Liver (tissue), 9 donors: ENCODE measurements around the gene KIAA0930. TPM values are rescaled to one million over a fixed set of nuclear protein-coding genes. Genes with fewer than 3 reads are reported as not detected.

ENCODE experiments used
- DNase-seq: peaks from one replicate; pipeline ENCODE4 v3.0.0-alpha.2; 2017; ENCODE audit warnings: low spot score
- H3K27ac ChIP-seq, 2 donors: one replicate each; pipeline ENCODE4 v1.7.0; 2013; ENCODE audit warnings: inconsistent platforms in 2 of 2, low read length in 2 of 2, control low read depth in 1 of 2, low read depth in 1 of 2, mild to moderate bottlenecking in 1 of 2
- H3K27me3 ChIP-seq, 4 donors: one replicate each; pipeline versions ENCODE4 v1.6.1 to v1.7.0; 2013; ENCODE audit warnings: low read length in 3 of 4, inconsistent platforms in 1 of 4, mild to moderate bottlenecking in 1 of 4, moderate library complexity in 1 of 4; ENCODE audit not compliant: control insufficient read depth in 4 of 4, insufficient read depth in 4 of 4
- H3K36me3 ChIP-seq, 4 donors: one replicate each; pipeline versions ENCODE4 v1.6.1 to v1.7.0; 2013; ENCODE audit warnings: low read length in 3 of 4, mild to moderate bottlenecking in 3 of 4, low read depth in 1 of 4, moderate library complexity in 1 of 4; ENCODE audit not compliant: control insufficient read depth in 4 of 4, insufficient read depth in 3 of 4
- H3K4me1 ChIP-seq, 4 donors: one replicate each; pipeline versions ENCODE4 v1.6.1 to v1.7.0; 2013; ENCODE audit warnings: low read length in 3 of 4, mild to moderate bottlenecking in 3 of 4, moderate library complexity in 1 of 4; ENCODE audit not compliant: control insufficient read depth in 4 of 4, insufficient read depth in 4 of 4
- H3K4me3 ChIP-seq, 3 donors: one replicate each; pipeline versions ENCODE4 v1.6.1 to v1.7.0; 2013; ENCODE audit warnings: low read length in 3 of 3, control low read depth in 1 of 3, low read depth in 1 of 3, mild to moderate bottlenecking in 1 of 3
- H3K9ac ChIP-seq, 2 donors: one replicate each; pipeline ENCODE4 v1.7.0; 2013; ENCODE audit warnings: low read length in 2 of 2, mild to moderate bottlenecking in 2 of 2, moderate library complexity in 2 of 2, control low read depth in 1 of 2, low read depth in 1 of 2
- H3K9me3 ChIP-seq, 4 donors: one replicate each; pipeline versions ENCODE4 v1.6.1 to v1.7.0; 2013; ENCODE audit warnings: low read length in 3 of 4; ENCODE audit not compliant: control insufficient read depth in 4 of 4
- HNF4A ChIP-seq, 2 donors: conservative IDR thresholded peaks; 2 replicates each; pipeline ENCODE4 v1.6.1; 2016; ENCODE audit warnings: antibody characterized with exemption in 2 of 2, mild to moderate bottlenecking in 2 of 2
- JUND ChIP-seq, 2 donors: IDR thresholded peaks; 2 replicates each; pipeline ENCODE4 v1.6.1; 2016; ENCODE audit warnings: antibody characterized with exemption in 2 of 2
- RXRA ChIP-seq, 2 donors: IDR thresholded peaks; 2 replicates each; pipeline ENCODE4 v1.6.1; 2017 to 2018; ENCODE audit warnings: antibody characterized with exemption in 2 of 2, mild to moderate bottlenecking in 1 of 2
- SP1 ChIP-seq: IDR thresholded peaks from 2 replicates; pipeline ENCODE4 v1.6.1; 2018; ENCODE audit warnings: antibody characterized with exemption, mild to moderate bottlenecking
- WGBS: extraction: QIAGEN DNeasy Blood & Tissue Kit; methylation state at CpG from one replicate; pipeline ENCODE4 v1.1.7; 2013; 5-methylcytosine and 5-hydroxymethylcytosine counted together
- polyA plus RNA-seq, 2 donors: library from polyadenylated mRNA; stranded (reverse) in 1 of 2; unstranded in 1 of 2; fragments of 200-250 nt in 1 of 2; fragments of >200 nt in 1 of 2; fragmentation: Nextera tagmentation in 1 of 2; extraction: Ambion mirVana in 1 of 2; gene quantifications; one replicate each; pipeline versions ENCODE4 v1.2.1 to v1.2.3, GENCODE V29; 2013 to 2015
- total RNA-seq, 2 donors: library from RNA; depleted of rRNA; stranded (reverse); fragments of >200 nt; gene quantifications; one replicate each; pipeline ENCODE4 v1.2.3, GENCODE V29; 2014
- TF ChIP-seq, protein P1 (sequence below): fragments of 150-350 bp; IDR thresholded peaks from 2 replicates; pipeline ENCODE4 v1.5.1; 2017; ENCODE audit warnings: improper control_type of control experiment, low read depth, low read length; ENCODE audit not compliant: missing input control
- TF ChIP-seq, protein P2 (sequence below): IDR thresholded peaks from 2 replicates; pipeline ENCODE4 v1.6.1; 2016; ENCODE audit warnings: antibody characterized with exemption
- TF ChIP-seq, protein P3 (sequence below): IDR thresholded peaks from 2 replicates; pipeline ENCODE4 v1.6.1; 2016; ENCODE audit warnings: antibody characterized with exemption
- donor health status: healthy.
- donor health status: healthy.
- donor health status: healthy.
- donor health status: healthy.
- donor health status: healthy.

Gene KIAA0930
- total and polyA plus RNA-seq, 4 donors, result 6.1 to 30.0 (median 17.6) TPM

- WGBS, result 70% methylated on average over 15 of the region's 15 CpGs
- peak in 1 of 2 donors; percentile 51 for TF ChIP-seq RXRA (IDR thresholded peaks at IDR 0.05)
- TF ChIP-seq, protein P1, sequence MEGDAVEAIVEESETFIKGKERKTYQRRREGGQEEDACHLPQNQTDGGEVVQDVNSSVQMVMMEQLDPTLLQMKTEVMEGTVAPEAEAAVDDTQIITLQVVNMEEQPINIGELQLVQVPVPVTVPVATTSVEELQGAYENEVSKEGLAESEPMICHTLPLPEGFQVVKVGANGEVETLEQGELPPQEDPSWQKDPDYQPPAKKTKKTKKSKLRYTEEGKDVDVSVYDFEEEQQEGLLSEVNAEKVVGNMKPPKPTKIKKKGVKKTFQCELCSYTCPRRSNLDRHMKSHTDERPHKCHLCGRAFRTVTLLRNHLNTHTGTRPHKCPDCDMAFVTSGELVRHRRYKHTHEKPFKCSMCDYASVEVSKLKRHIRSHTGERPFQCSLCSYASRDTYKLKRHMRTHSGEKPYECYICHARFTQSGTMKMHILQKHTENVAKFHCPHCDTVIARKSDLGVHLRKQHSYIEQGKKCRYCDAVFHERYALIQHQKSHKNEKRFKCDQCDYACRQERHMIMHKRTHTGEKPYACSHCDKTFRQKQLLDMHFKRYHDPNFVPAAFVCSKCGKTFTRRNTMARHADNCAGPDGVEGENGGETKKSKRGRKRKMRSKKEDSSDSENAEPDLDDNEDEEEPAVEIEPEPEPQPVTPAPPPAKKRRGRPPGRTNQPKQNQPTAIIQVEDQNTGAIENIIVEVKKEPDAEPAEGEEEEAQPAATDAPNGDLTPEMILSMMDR, result no peak
- peak; percentile 33 for TF ChIP-seq SP1
- TF ChIP-seq HNF4A (conservative IDR thresholded peaks at IDR 0.05), result peak; percentile 75 to 81
- Histone ChIP-seq H3K9ac (no peak overlapping the region), H3K4me1 (peaks cover 16 to 47% (median 26%) of the 10 kb centered on the region in 4 donors), H3K4me3 (no peak overlapping the region), H3K27me3 (no peaks in the 10 kb centered on the region), H3K27ac (peak overlapping the region; percentile 32 to 63), H3K9me3 (no peaks in the 10 kb centered on the region), H3K36me3 (no peaks in the 10 kb centered on the region)
- peak; percentile 58 for DNase-seq
Observed at GRCh38 chr22:45237065-45237990, 3.4 kb downstream of the KIAA0930 start.

- Histone ChIP-seq H3K27me3 (no peaks in the 10 kb centered on the region), H3K4me1 (peaks cover 16 to 42% (median 26%) of the 10 kb centered on the region in 4 donors), H3K27ac (no peak overlapping the region), H3K9ac (no peak overlapping the region), H3K4me3 (no peak overlapping the region), H3K36me3 (no peaks in the 10 kb centered on the region), H3K9me3 (no peaks in the 10 kb centered on the region)
- TF ChIP-seq, protein P1, result no peak
- TF ChIP-seq, protein P2, sequence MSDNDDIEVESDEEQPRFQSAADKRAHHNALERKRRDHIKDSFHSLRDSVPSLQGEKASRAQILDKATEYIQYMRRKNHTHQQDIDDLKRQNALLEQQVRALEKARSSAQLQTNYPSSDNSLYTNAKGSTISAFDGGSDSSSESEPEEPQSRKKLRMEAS, result no peak
- TF ChIP-seq JUND (IDR thresholded peaks at IDR 0.05) (no peak), SP1 (no peak), RXRA (IDR thresholded peaks at IDR 0.05) (no peak)
- TF ChIP-seq, protein P3, sequence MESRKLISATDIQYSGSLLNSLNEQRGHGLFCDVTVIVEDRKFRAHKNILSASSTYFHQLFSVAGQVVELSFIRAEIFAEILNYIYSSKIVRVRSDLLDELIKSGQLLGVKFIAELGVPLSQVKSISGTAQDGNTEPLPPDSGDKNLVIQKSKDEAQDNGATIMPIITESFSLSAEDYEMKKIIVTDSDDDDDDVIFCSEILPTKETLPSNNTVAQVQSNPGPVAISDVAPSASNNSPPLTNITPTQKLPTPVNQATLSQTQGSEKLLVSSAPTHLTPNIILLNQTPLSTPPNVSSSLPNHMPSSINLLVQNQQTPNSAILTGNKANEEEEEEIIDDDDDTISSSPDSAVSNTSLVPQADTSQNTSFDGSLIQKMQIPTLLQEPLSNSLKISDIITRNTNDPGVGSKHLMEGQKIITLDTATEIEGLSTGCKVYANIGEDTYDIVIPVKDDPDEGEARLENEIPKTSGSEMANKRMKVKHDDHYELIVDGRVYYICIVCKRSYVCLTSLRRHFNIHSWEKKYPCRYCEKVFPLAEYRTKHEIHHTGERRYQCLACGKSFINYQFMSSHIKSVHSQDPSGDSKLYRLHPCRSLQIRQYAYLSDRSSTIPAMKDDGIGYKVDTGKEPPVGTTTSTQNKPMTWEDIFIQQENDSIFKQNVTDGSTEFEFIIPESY, result no peak
- no peak for DNase-seq
- 89% methylated on average over 20 of the region's 20 CpGs for WGBS
Observed at GRCh38 chr22:45235851-45236342, 4.8 kb downstream of the KIAA0930 start.
